Aorta (tissue), 5 donors: ENCODE measurements around the gene TEKT4. TPM values are rescaled to one million over a fixed set of nuclear protein-coding genes. Genes with fewer than 3 reads are reported as not detected.
"Not testable (repeated sequence)": the region's sequence is repeated elsewhere in the genome, so short reads cannot be mapped to it uniquely, and the experiment has no call there.

Source experiments
- ATAC-seq: fragments of 200-7000 bp; cut with Tn5 transposase; one replicate; pipeline ENCODE4 v1.9.1; 2022; ENCODE audit warnings: moderate library complexity; ENCODE audit not compliant: low FRiP score
- DNase-seq, 2 donors: peaks; one replicate each; pipeline ENCODE4 v3.0.0-alpha.2; 2020
- H3K27ac ChIP-seq, 2 donors: one replicate each; pipeline ENCODE4 v1.5.1; 2013; ENCODE audit warnings: low read length in 2 of 2, mild to moderate bottlenecking in 2 of 2, moderate library complexity in 2 of 2, control low read depth in 1 of 2, inconsistent platforms in 1 of 2, low read depth in 1 of 2
- H3K27me3 ChIP-seq, 2 donors: one replicate each; pipeline ENCODE4 v1.6.1; 2013; ENCODE audit warnings: control low read depth in 1 of 2, low read length in 1 of 2, mild to moderate bottlenecking in 1 of 2, moderate library complexity in 1 of 2; ENCODE audit not compliant: insufficient read depth in 2 of 2, control insufficient read depth in 1 of 2
- H3K36me3 ChIP-seq, 2 donors: one replicate each; pipeline ENCODE4 v1.6.1; 2013; ENCODE audit warnings: control low read depth in 1 of 2, low read length in 1 of 2, mild to moderate bottlenecking in 1 of 2; ENCODE audit not compliant: insufficient read depth in 2 of 2, control insufficient read depth in 1 of 2
- H3K4me1 ChIP-seq, 2 donors: one replicate each; pipeline ENCODE4 v1.6.1; 2013; ENCODE audit warnings: low read length in 2 of 2, control low read depth in 1 of 2, mild to moderate bottlenecking in 1 of 2, moderate library complexity in 1 of 2; ENCODE audit not compliant: insufficient read depth in 2 of 2, control insufficient read depth in 1 of 2
- H3K4me3 ChIP-seq, 2 donors: one replicate each; pipeline ENCODE4 v1.5.1; 2013; ENCODE audit warnings: low read length in 2 of 2, control low read depth in 1 of 2, mild to moderate bottlenecking in 1 of 2
- H3K9me3 ChIP-seq: one replicate; pipeline ENCODE4 v1.6.1; 2013; ENCODE audit warnings: mild to moderate bottlenecking, low read length; ENCODE audit not compliant: control insufficient read depth
- WGBS, 2 donors: extraction: QIAGEN DNeasy Blood & Tissue Kit; methylation state at CpG; one replicate each; pipeline ENCODE4 v1.1.7; 2013; 5-methylcytosine and 5-hydroxymethylcytosine counted together
- intact Hi-C, 2 donors: fragments of 100-400 bp; cut with DNase I; formaldehyde crosslinking; loops; one replicate each; pipeline versions ENCODE4 v1.14.2 to v1.15.0; 2022
- polyA plus RNA-seq, 2 donors: library from polyadenylated mRNA; stranded (reverse); fragments of 200-250 nt; gene quantifications; one replicate each; pipeline ENCODE4 v1.2.3, GENCODE V29; 2013
- total RNA-seq, 2 donors: library from RNA; stranded (reverse); fragmentation: NEBNext Ultra II Directional; extraction: Animal tissue kit (Norgen Biotek cat#: 25700); gene quantifications; one replicate each; pipeline ENCODE4 v1.2.1, GENCODE V29; 2021
- donor health status: healthy with polysubstance abuse.
- donor health status: Bipolar disorder and iron deficiency.
- donor health status: DM: no; HTN: no; CAD: no.
- donor health status: DM: no; HTN: no; CAD: no.
- donor health status: DM: yes; HTN: yes; CAD: no.

Gene TEKT4
- total and polyA plus RNA-seq, 4 donors = not detected

DNA sequence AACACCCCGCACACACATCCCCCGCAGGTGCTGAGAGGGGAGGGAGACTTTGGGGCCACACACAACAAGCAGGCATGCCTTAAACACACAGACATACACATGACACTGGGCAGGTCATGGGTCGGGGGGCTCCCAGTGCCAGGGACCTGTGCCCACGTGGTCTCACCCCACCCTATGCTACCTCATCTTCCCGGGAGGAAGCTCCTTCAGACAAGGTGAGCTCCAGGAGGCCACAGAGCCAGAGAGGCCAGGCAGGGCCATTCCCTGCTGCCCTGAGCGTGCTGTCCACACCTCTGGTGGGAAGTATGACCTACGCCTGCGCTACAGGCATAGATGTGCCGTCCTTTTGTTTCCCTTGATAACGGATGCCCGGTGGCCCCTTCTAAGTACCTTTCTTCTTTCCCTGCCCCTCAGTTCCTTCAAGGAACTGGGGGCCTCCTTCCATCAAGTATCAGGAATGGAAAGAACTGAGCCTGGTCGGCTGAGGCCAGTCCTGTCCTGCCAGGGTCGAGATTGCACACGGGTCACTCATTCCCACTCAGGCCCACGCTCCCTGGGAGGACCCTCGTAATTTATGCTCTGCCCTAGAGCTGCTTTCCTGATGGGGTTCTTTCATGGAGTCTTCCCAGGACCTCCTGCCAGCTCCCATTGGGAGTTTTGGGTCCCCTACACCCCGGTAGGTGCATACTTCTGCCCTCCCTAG lies 4.7 kb downstream of the TEKT4 start:
- WGBS, 2 donors = 74 to 76% methylated on average over 17 of the region's 17 CpGs
- intact Hi-C loops = no loop called here
- H3K4me1 ChIP-seq = no peaks in the 10 kb centered on the region
- no peak for DNase-seq
- no peaks in the 10 kb centered on the region for H3K9me3 ChIP-seq
- H3K27ac ChIP-seq = no peak overlapping the region
- no peak for ATAC-seq
- no peaks in the 10 kb centered on the region for H3K27me3 ChIP-seq
- no peaks in the 10 kb centered on the region for H3K36me3 ChIP-seq
- H3K4me3 ChIP-seq = no peak overlapping the region

DNA sequence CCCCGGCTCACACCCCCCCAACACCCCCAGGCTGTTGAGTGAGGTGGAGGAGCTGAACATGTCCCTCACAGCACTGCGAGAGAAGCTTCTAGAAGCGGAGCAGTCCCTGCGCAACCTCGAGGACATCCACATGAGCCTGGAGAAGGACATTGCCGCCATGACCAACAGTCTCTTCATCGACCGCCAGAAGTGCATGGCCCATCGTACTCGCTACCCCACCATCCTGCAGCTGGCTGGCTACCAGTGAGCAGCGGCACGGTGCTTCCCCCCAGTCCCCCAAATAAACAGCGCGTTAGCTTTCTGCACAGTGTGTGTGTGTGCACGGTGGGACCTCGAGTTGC lies 5.3 kb downstream of the TEKT4 start:
- intact Hi-C loops = no loop called here
- H3K27me3 ChIP-seq = no peaks in the 10 kb centered on the region
- H3K4me1 ChIP-seq = no peaks in the 10 kb centered on the region
- no peak overlapping the region for H3K4me3 ChIP-seq
- H3K36me3 ChIP-seq = no peaks in the 10 kb centered on the region
- DNase-seq = no peak
- no peak for ATAC-seq
- no peak overlapping the region for H3K27ac ChIP-seq
- 84 to 88% methylated on average over 16 of the region's 16 CpGs for WGBS, 2 donors
- H3K9me3 ChIP-seq = no peaks in the 10 kb centered on the region

DNA sequence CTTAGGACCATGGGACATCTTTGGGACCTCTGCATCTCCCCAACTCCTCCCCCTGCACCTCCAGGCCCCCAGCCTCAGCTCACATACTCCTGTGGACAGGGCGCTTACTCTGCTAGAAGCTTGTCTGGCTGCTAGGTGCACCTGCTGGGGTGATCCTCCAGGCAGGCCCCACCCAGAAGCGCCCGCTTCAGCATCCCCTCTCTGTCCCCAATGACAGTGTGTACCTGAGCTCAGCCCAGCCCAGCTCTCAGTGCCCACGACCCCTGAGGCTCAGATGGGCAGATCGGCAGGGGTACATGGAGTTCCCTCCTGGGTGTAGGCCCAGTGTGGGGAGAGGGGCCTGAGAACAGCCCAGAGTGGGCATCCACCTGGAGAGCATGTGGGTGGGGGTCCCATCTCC lies 5.9 kb downstream of the TEKT4 start:
- no peaks in the 10 kb centered on the region for H3K9me3 ChIP-seq
- intact Hi-C loops = no loop called here
- DNase-seq = peak in 1 of 2 donors; percentile 59
- WGBS, 2 donors = 77 to 84% methylated on average over 5 of the region's 5 CpGs
- H3K4me3 ChIP-seq = no peak overlapping the region
- H3K36me3 ChIP-seq = no peaks in the 10 kb centered on the region
- no peaks in the 10 kb centered on the region for H3K27me3 ChIP-seq
- H3K4me1 ChIP-seq = no peaks in the 10 kb centered on the region
- H3K27ac ChIP-seq = no peak overlapping the region
- no peak for ATAC-seq

DNA sequence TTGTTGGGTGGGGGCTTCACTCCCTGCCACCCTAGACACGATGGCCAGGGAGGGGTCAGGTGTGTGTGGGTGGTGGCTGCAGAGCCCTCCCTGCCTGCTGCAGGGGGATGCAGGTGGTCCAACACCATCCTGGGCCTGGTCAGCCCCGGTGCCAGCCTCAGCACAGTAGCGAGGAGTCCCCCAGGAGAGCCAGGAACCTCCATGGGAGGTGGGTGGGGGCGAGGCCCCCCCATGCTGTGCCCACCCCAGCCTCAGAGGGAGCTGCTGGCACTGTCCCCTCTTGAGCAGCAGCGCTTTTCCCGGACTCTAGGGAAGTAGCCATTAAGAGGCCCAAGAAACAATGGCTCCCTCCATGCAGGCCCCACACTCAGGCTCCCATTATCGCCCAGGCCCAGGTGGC lies 7.3 kb downstream of the TEKT4 start:
- H3K4me1 ChIP-seq, ATAC-seq, H3K9me3 ChIP-seq, intact Hi-C loops, H3K36me3 ChIP-seq, H3K27ac ChIP-seq, H3K27me3 ChIP-seq, DNase-seq, H3K4me3 ChIP-seq: not testable (repeated sequence)
- WGBS, 2 donors = 81 to 83% methylated on average over 6 to 7 of the region's 7 CpGs

DNA sequence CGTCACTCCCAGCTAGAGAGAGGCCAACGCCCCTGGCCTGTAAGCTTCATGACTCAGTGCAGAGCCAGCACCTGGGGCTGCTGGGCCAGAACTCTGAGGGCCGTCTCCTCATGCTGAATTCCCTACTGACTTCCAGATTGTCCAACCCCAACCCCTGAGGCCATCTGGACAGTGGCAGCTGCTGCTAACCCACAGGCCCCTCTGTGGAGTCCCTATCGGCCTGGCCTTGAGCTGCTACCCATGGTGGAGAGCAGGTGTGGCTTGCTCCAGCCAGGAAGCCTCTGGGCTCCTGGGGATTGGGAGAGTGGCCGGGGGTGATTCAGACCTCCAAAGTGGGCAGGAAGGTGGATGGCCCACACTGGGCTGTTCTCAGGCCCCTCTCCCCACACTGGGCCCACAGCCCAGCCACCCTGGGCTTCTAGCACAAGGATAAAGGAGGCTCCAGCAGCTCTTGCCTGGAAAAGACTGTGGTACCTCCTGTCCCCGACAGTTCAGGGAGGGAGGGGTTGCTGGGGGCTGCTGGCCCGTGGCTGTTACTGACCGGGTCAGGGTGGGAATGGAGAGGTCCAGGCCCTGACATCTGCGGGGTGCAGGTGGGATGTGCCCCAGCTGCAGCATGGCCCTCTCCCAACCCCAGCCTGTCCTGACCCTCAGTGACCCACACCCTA lies 8.2 kb downstream of the TEKT4 start:
- no peaks in the 10 kb centered on the region for H3K36me3 ChIP-seq
- no peaks in the 10 kb centered on the region for H3K4me1 ChIP-seq
- H3K4me3 ChIP-seq = no peak overlapping the region
- no peaks in the 10 kb centered on the region for H3K27me3 ChIP-seq
- intact Hi-C loops = no loop called here
- H3K9me3 ChIP-seq = no peaks in the 10 kb centered on the region
- 86% methylated on average over 9 of the region's 9 CpGs for WGBS, 2 donors
- peak in 1 of 2 donors; percentile 62 for DNase-seq
- no peak overlapping the region for H3K27ac ChIP-seq
- no peak for ATAC-seq

DNA sequence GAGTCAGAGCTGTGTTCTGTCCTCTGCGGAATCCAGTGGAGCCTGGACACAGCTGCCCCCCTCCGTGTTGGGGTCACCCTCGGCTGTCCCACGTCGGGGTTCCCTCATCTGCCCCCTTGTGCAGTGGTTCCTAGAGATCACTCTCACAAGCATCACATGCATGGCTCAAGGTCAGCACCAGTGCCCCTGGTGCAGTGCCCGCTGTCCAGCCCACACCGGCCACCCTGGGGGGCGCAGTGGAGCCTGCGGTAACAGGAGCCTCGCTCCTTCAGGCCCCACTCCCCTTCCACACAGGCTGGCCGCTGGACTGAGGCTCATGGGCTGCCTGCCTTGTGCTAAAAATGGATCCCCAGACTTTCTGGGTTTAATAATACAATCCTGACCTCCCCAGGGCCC lies 8.8 kb downstream of the TEKT4 start:
- ATAC-seq (no peak), DNase-seq (no peak)
- intact Hi-C loops = no loop called here
- no peaks in the 10 kb centered on the region for H3K9me3 ChIP-seq
- WGBS, 2 donors = 81 to 87% methylated on average over 11 of the region's 11 CpGs
- no peaks in the 10 kb centered on the region for H3K27me3 ChIP-seq
- H3K36me3 ChIP-seq = no peaks in the 10 kb centered on the region
- H3K4me3 ChIP-seq = no peak overlapping the region
- no peaks in the 10 kb centered on the region for H3K4me1 ChIP-seq
- H3K27ac ChIP-seq = no peak overlapping the region

DNA sequence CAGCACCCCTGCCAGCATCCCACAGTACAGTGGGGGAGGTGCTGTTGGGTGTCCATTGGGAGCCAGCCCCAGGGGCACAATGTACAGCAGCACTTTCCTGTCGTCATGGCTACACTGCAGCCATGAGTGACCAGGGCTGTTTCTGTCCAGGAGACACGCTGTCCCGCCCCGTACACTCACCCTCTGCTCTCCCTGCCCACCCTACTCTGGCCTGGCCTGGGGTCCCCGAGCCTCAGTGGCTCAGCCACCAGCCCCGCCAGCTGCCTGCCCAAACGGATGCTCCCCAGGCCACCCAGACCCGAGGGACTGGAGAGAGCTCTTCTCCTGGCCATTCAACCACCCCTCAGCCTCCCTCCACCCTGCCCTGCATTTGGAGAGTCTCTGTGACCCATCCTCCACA lies 9.3 kb downstream of the TEKT4 start:
- H3K27me3 ChIP-seq = no peaks in the 10 kb centered on the region

DNA sequence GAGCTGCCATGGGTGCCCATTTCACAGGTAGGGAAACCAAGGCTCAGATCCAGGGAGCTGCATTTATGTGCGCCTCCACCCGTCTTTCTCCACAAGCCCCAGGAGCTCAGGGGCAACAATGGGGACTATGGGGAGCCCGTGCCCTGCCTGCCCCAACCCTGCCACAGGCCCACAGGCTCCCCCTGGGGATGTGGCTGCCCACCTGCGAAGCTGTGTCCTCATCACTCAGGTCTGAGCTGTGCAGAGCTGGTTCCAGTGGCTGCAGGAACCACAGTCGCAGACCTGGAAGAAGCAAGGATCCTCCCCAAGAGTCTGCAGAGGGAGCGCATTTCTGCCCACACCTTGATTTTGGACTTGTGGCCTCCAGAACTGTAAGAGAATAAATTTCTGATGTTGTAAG lies 9.8 kb downstream of the TEKT4 start:
- H3K4me1 ChIP-seq = no peaks in the 10 kb centered on the region
- H3K27ac ChIP-seq = no peak overlapping the region
- H3K27me3 ChIP-seq = no peaks in the 10 kb centered on the region
- WGBS, 2 donors = 81 to 83% methylated on average over 6 of the region's 6 CpGs
- ATAC-seq (no peak), DNase-seq (no peak)
- no peaks in the 10 kb centered on the region for H3K9me3 ChIP-seq
- intact Hi-C loops = no loop called here
- no peaks in the 10 kb centered on the region for H3K36me3 ChIP-seq
- no peak overlapping the region for H3K4me3 ChIP-seq

More for the DNA sequence above, 9.3 kb downstream of the TEKT4 start:
- Histone ChIP-seq H3K9me3 (no peaks in the 10 kb centered on the region), H3K27ac (no peak overlapping the region), H3K4me3 (no peak overlapping the region), H3K4me1 (no peaks in the 10 kb centered on the region), H3K36me3 (no peaks in the 10 kb centered on the region)
- no peak for ATAC-seq
- DNase-seq = no peak
- WGBS, 2 donors = 68 to 74% methylated on average over 8 of the region's 8 CpGs
- intact Hi-C loops = no loop called here

DNA sequence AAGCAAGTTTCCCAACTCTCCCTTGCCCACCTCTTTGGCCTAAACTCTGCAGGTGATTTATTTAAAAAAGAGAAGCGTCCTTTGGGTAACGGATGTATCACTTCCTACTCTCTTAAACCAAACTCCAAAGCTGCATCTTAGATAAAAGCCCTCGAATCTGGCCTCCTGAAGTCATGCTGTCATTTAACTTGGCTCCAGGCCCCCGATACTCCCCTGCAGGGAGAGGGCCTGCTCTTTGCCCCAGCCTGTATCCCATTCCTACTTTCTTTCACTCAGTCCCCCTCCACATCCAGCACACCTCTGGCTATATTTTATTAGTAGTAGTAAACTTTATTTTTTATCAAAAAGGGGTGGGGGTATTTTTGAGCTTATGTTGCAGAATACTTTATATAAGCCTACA lies 19.0 kb downstream of the TEKT4 start:
- WGBS, 2 donors = 10 to 23% methylated on average over 4 of the region's 4 CpGs
- Histone ChIP-seq H3K4me3 (no peak overlapping the region), H3K9me3 (no peaks in the 10 kb centered on the region), H3K27me3 (no peaks in the 10 kb centered on the region), H3K36me3 (no peaks in the 10 kb centered on the region), H3K27ac (no peak overlapping the region), H3K4me1 (no peaks in the 10 kb centered on the region)
- DNase-seq = no peak
- intact Hi-C loops = no loop called here
- ATAC-seq = no peak
